HG03045 (cell line): ENCODE measurements around the gene STRIT1.
"Not testable (repeated sequence)": the region's sequence is repeated elsewhere in the genome, so short reads cannot be mapped to it uniquely, and the experiment has no call there.

Source experiments
- ATAC-seq: cut with Tn5 transposase; IDR thresholded peaks from one replicate; pipeline ENCODE4 v1.9.1; 2021; ENCODE audit warnings: mild to moderate bottlenecking, moderate library complexity; ENCODE audit not compliant: unreplicated experiment

Gene STRIT1

DNA sequence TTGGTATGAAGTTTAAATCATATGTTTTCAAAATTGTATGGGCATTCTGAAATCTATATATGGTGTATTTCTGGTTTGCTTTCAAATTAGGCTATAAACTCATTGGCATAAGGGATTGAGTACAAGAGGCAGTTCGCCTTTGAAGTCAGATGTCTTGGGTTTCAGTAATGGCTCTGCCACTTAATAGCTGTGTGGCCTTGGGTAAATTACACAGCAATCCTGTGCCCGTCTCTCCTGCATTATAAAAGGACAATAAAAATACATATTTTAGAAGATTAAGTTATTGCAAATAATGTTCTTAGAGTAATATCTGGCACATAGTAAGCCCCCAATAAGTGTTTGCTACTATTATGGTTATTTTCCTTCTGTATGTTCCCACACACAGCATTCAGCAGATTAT is 20.4 kb upstream of the STRIT1 start:
- no peak for ATAC-seq

DNA sequence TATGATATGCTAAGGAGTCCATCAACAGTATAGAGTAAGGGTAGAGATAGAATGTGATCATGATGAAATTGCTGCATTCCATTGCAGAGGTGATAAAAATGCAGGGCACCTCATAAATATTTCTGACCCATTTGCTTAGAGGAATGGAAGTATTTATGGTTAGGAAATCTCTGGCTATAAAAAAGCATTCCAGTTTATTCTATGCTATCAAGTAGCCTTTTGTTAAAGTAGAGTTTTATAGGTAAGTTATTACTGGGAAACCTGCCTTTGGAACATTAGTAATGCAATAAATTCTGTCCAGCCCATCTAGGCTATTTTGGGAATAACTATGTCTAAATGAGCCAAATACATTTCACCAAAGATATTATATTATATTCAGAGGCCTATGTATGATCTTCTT is 19.8 kb upstream of the STRIT1 start:
- ATAC-seq: no peak

DNA sequence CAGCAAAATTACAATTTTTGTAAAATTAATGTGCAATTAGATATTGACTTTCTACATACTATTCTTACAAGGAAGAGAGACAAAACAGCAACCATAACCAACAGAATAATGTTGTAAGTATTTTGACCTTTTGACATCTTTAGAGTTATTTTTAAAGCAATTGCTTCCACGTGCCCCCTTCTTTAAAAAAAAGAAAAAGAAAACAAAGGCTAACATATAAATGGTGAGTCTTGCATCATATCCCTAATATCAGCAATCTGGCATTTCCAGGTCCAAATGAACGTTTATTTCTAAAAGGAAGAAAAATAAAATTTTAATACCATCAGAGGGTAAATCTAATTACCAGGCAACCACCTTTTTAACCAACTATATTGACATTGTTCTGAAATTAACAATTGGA is 19.3 kb upstream of the STRIT1 start:
- ATAC-seq: no peak

DNA sequence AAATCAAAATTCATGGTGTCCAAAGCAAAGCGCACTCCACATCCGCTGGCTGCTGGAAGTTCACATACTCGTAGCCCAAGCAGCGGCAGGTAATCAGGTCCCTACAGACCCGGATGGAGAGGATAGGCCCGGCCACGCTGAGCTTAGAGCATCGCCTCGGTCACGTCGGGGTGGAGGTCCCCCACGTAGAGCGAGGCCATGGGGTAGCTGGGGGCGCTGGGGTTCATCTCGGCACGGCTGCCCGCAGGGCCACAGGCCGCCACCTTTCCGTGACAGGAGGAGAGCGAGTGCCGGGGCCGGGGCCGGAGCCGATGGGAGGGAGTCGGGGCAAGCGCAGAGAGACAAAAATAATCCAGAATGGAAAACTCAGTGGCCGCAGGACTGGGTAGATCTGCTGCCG is 16.1 kb upstream of the STRIT1 start:
- ATAC-seq: no peak

DNA sequence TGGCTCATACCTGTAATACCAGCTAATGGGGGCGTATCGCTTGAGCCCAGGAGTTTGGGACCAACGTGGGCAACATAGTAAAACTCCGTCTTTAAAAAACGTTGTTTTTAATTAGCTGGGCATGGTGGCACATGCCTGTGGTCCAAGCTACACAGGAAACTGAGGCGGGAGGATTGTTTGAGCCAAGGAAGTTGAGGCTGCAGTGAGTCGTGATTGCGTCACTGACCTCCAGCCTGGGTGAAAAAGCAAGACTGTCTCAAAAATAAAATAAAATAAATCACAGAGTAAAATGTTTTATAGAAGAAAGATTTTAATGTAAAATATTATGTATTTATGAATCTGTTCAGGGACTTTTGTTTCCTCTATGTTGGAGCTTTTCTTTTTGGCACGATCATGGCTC is 15.3 kb upstream of the STRIT1 start:
- ATAC-seq: no peak

DNA sequence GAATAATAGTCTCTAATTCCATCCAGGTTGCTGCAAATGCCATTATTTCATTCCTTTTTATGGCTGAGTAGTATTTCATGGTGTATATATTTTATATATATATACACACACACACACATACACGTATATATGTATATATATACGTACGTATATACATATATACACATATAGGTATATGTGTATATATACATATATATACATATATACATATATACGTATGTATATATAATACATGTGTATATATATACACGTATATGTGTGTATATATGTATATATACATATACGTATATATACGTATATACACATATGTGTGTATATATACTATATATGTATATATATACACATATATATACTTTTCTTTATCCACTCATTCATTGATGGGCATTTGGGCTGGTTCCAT is 13.7 kb upstream of the STRIT1 start:
- no peak for ATAC-seq

DNA sequence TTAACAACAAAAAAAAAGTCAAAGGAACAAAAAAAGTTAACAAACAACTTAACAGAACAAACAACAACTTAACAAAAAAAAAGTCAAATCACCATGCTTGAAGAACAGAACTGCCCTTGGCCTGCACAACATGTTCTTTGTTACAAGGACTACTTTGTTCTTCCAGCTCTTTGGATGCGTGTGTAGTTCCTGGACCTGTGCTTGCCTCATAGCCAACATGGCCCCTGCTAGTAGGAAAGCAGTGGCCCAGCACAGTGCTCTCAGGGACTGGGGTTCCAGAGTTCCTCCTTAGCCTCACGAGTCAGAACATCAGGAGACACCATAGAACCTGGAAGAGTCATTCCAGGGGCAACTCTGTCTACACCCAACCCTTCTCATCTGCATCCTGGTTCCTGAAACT is 10.9 kb upstream of the STRIT1 start:
- no peak for ATAC-seq

DNA sequence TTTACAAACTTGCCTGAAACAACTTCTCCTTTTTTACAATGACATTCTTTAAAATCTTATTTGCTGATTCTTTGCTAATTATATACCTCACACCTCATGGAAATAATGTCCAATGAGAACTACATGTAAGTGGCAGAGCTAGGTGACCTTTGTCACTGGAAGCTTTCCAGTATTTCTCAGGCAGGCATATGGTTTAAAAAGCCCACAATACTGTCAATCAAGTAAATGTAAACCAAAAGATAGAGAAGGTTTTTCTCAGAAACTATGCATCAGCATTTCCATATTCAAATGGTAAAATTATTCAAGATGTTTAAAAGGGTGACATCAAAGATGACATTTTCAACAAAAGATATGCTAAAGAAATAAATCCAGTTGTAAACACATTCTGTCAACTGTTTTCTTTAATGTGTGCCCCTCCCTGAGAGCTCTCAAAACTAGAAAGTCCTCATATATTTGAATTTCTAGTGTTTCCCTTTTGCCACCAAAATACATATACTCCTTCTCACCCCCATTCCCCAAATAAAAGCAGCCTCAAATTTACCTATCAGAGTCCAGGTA is 10.1 kb upstream of the STRIT1 start:
- no peak for ATAC-seq

DNA sequence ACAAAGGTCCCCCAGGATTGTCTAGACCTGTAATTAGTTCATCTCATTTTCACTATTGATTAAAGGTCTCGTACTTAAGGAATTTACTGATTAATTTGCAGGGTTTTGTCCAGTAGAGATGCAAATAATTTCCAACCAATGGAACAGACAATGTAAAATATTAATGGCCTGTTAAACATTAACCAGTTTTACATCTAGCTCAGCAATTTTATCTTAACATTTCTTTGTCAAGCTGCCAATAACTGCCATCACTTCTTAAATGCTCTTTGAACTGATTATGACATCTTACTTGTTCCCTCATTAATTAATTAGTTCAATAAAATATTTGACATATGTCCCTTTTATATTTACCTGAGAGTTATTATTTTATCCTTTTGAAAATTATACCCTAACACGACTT is 9.4 kb upstream of the STRIT1 start:
- no peak for ATAC-seq

DNA sequence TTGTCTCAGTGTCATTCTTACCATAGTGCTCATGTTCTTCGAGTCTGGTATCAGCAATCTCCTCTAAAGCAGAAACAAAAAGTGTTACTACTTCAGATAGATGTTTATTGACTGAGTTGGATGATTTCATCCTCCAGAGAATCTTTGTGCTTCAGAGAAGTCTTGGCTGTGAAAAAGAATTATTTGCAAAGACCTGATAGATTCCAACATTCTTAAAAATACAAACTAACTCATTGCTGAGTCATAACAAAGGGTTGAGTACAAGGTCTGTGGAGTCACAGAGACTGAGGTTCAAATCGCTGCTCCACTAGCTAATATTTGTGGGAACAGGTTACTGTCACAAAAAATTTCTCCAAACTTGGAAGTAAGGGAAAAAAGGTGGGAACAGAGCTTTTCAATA is 9.0 kb upstream of the STRIT1 start:
- ATAC-seq: no peak

DNA sequence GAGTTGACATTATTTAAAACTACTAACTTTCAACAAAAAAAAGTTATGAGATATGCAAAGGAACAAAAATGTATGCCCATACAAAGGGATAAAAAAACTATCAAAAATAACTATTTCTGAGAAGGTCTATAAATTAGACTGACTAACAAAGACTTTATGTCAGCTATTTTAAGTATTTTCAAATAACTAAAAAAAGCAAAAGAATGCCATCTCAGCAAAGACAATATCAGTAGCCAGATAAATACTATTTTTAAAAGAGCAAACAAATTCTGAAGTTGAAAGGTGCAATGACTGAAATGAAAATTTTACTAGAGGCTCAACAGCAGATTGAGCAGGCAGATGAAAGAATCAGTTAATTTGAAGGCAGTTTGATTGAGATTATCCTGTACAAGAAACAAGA is 3.6 kb upstream of the STRIT1 start:
- no peak for ATAC-seq

DNA sequence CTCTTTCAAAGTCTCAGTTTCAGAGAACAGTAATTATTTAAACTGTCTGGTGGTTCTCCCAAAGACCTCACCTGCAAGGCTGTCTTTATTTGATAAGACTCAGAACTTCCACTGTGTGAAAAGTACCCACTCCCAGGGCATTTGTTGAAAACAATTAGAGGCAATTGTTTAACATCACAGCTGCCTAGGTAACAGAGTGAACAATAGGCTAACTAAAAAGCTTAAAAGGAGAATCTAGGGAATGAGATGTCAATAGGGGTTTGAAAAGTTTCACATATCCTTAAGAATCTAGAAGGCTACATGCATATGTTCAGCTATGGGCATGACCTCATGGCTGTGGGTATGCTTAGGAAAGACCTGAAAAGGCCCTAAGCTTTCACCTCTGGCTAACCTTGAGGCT is 2.9 kb upstream of the STRIT1 start:
- ATAC-seq: no peak

DNA sequence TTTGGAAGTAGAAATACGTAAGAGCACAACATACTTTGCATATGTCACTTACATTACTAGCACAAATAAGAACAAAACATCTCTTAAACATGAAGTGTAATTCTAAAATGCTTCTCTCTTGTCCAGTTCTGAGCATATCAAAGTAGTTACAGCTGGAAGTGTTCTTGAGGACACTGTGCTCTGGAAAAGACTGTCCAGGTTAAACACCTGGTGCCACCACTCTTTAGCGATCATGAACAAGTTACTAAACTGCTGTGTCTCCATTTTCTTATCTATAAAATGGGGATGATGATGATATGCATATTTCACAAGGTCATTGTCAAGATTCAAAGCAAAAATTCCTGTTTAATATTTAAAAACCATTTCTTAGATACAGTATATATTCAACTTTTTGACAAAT is 790 bp downstream of the STRIT1 start:
- ATAC-seq: no peak

DNA sequence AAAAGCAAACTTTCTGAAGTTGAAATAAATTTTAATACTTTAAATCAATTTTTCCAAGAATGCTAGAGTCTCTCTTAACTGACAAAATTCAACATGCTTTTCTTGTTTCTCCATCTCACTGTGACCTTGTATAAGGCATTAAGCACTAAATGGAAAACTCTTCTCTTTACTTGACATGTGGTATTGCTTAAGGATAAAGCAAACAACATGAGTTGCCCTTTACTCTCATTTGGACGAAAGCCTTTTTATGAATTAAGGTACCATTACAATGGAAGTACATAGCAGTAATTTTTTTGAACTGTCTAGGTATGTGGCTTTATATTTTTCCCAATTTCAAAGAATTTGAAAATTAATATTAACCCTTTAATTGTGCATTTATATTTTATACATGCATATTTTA is 1.4 kb downstream of the STRIT1 start:
- no peak for ATAC-seq

DNA sequence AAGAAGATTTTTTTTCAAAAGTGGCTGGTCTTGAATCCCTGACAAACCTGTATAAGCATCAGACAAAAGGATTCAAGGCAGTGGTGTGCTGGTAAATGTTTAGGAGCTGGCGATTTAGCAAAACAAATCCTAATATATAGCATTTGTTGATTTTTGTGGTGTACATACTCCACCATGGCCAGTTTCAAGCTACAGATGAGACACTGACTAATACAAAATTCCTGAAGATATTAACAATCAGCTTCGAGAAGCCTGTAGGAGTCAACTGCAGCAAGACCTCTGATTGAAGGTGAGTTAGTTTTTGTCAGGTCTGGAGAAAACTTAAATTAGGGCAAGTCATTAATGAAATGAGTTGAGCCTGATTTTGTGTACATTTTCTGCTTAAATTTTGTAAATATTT is 6.7 kb downstream of the STRIT1 start:
- no peak for ATAC-seq

DNA sequence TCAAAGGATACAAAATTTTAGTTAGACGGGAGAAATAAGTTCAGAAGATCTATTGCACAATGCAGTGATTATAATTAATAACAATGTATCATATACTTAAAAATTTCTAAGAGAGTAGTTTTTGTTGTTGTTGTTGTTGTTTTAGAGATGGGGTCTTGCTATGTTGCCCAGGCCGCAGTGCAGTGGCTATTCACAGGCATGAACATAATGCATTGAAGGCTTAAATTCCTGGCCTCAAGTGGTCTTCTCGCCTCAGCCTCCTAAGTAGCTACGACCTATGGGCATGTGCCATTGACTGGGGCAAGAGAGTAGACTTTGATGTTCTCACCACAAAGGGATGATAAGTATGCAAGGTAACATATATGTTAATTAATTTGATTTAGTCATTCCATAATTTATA is 7.5 kb downstream of the STRIT1 start:
- ATAC-seq: no peak

DNA sequence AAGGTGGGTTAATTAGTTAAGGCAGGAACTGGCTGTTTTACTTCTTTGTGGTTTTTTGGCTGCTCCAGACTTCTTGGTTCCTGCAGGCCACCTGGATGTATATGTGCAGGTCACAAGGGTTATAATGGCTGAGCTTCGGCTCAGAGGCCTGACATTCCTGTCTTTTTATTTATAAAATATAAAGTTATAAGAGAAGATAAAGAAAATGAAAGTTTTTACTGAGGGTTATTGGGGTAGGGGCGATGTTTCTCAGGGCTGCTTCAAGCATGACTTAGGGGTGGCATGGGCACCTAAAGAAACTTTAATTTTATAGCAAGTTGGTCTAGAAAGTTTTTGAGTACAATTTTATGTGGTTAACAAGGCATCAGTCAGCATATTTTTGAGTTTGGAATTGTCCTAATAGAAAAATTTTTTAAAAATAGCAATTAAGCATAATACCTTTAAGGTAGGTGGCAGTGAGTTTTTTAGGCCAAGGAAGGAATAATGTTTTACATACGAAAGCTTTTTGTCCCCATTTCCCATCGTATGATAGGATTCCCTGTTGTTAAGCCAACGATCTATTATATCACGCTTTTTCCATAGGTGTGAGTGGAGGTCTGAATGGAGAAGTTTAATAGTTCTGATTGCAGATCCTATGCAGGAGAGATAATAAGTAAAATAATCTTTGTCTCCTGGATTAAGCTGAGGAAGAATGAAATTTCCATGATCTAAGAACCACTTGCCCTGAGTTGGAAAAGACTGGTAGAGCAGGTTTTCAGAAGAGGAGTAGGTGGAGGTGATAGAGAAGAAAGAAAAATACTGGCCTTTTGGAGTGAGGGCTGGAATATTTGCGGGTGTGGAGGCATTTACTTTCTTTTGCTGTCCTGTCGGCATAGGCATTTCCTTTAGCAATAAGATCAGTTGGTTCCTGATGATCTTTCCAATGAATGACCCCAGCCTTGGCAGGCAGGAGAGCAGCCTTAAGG is 10.1 kb downstream of the STRIT1 start:
- ATAC-seq: no peak

DNA sequence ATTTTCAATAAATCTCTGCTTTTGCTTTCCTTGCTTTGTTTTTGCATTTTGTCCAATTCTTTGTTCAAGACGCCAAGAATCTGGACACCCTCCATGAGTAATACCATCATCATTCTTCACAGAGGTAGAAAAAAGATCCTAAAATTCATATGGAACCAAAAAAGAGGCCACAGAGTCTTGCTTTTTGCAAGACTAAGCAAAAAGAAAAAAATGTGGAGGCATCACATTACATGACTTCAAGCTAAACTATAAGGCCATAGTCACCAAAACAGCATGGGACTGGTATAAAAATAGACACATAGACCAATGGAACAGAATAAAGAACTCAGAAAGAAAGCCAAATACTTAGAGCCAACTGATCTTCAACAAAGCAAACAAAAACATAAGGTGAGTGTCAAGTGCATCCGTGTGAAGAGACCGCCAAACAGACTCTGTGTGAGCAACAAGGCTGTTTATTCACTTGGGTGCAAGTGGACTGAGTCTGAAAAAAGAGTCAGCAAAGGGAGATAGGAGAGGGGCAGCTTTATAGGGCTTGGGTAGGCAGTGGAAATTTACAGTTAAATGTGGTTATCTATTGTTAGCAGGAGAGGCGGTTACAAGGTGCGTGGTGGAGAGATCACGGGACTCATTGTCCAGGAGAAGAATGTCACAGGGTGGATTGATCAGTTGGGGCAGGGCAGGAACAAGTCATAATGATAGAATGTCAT is 10.9 kb downstream of the STRIT1 start:
- ATAC-seq: no peak

DNA sequence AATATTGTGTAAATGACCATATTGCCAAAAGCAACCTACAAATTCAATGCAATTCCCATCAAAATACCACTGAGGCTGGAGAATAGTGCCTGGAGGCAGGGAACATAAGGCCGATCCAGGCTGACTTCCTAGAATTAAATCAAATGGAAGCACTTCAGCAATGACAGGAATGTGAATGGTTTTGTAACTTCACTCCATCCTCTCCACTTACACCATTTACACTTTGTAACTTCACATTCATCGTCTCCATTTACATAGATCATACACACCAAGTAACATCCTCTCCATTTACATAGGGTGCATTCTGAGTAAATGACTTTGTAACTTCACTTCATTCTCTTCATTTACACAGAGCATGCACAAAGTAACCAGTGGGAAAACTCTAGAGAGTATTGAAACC is 11.6 kb downstream of the STRIT1 start:
- ATAC-seq: no peak

DNA sequence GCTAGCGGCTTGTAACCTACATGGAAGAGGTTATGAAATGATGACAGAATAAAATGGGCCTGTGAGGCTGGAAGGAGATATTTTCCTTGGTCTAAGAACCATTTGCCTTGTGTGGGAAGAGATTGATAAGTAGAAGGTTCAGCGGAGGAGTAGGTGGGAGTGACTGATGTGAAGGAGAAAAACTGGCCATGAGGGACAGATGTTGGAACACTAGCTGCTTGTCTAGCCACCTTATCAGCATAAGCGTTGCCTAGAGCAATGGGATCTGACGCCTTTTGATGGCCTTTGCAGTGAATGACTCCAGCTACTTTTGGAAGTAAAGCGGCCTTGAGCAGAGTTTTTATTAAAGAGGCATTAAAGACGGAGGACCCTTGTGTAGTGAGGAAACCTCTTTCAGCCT is 17.4 kb downstream of the STRIT1 start:
- not testable (repeated sequence) for ATAC-seq

DNA sequence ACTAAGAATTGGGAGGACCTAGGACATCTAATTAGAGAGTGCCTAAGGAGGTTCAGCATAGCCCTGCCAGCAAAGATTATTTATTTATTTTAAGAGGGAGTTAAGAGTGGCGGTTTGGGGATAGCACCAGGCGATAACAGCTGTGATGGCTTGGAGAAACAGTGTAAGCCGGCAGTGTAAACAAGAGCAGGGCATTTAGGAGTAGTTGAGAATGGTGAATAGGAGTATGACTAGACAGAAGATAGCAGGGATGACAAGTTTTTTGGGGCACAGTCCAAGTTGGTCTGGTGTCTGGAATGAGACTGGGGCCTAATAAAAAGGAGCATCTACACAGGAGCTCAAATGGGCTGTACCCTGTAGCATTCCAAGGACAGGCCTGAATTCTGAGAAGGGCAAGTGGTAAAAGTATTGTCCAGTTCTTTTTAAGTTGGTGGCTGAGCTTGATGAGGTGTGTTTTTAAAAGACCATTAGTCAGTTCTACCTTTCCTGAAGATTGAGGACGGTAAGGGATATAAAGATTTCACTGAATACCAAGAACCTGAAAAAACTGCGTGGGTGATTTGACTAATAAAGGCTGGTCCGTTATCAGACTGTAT is 18.2 kb downstream of the STRIT1 start:
- not testable (repeated sequence) for ATAC-seq

DNA sequence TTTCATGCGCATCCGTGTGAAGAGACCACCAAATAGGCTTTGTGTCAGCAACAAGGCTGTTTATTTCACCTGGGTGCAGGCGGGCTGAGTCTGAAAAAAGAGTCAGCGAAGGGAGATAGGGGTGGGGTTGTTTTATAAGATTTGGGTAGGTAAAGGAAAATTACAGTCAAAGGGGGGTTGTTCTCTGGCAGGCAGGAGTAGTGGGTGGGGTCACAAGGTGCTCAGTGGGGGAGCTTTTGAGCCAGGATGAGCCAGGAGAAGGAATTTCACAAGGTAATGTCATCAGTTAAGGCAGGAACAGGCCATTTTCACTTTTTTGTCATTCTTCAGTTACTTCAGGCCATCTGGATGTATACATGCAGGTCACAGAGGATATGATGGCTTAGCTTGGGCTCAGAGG is 19.0 kb downstream of the STRIT1 start:
- ATAC-seq: not testable (repeated sequence)
